ENCODE measurements around the gene UTP3.

- TF ChIP-seq CEBPB (IDR thresholded peaks at IDR 0.05) = no peak
- no peak for TF ChIP-seq FOXM1 (IDR thresholded peaks at IDR 0.05; ENCODE audit: borderline replicate concordance, low read depth)
- TF ChIP-seq CREB1 (IDR thresholded peaks at IDR 0.05; ENCODE audit: low read depth) = no peak
- TF ChIP-seq EP300 (IDR thresholded peaks at IDR 0.05; ENCODE audit: borderline replicate concordance) = no peak
Observed at GRCh38 chr4:70737006-70737405, 48.7 kb downstream of the UTP3 start.

Data from Ishikawa (cell line).